GM19351 (cell line): ENCODE data around the gene PRDM16.

Experiments
- ATAC-seq: cut with Tn5 transposase; IDR thresholded peaks from one replicate; pipeline ENCODE4 v1.9.1; 2021; ENCODE audit warnings: mild to moderate bottlenecking, moderate library complexity; ENCODE audit not compliant: unreplicated experiment

PRDM16 gene

DNA sequence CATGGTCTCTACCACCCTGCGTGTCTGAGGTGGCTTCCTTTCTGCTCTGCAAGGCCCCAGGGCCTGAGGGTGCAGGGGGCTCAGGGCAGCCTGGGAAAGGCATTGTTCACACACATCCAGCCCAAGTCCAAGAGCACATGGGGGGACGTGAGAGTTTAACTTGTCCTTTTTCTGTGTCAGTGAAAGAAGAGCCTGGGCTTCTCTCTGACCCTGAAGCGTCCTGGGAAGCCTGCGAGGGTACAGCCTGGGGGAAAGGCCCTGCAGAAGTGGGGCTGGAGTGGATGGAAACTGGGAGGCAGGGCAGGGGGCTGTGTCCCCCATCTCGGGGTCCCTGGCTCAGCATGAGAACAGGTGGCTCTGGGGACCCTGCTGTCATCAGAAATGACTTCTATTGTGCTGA lies 181.6 kb downstream of the PRDM16 start:
- ATAC-seq, result no peak

- ATAC-seq, result no peak
Measured at GRCh38 chr1:3251099-3251806, 182.2 kb downstream of the PRDM16 start.

DNA sequence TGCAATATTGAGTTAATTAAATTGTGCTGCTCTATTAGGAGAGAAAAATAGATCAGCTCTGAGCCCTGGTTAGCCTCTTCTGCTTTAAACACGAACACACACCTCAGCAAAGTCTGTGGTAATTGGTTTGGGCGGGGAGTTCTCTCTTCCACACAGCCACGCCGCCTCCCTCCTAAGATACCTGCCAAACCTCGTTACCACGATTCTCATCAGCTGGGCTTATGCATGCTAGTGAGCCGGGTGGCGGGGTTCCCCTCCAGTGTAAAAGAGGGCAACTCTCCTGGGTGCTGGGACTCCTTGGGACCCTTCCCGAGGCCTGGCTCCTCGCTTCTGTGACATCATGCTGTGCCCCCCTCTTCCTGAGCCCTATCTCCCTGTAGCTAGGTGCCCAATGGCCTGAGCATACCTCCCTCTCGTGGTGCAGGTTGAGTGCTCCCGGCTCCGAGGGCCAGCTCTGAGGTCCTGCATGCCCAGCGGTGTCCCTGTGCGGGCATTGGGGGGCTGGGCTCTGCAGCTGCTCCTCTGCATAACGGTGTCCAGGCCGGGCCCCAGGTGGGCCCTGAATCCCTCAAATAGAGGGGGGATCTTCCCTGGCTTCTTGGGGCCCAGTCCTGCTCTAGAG lies 182.9 kb downstream of the PRDM16 start:
- ATAC-seq, result no peak

DNA sequence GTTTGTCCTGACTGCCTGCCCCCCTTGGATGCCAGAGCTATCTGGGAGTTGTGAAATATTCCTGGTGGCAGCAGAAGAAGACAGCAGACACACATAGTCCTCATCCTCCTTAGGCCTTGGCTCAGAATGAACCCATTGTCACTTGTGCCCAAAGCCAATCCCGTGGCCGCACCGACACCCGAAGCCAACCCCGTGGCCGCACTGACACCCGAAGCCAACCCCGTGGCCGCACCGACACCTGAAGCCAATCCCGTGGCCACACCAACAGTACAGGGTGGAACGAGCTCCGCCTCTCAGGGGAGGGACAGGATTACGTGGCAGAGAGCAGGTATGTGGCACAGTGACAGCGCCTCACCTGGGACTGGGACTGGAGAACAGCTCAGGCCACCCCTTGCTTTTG lies 186.7 kb downstream of the PRDM16 start:
- ATAC-seq, result no peak

- ATAC-seq, result no peak
Measured at GRCh38 chr1:3257788-3258187, 188.8 kb downstream of the PRDM16 start.

- ATAC-seq, result no peak
Measured at GRCh38 chr1:3258386-3259003, 189.5 kb downstream of the PRDM16 start.

GRCh38 chr1:3259020-3259419 lies 190.0 kb downstream of the PRDM16 start:
- no peak for ATAC-seq

- ATAC-seq, result no peak
Measured at GRCh38 chr1:3261007-3261968, 192.3 kb downstream of the PRDM16 start.

DNA sequence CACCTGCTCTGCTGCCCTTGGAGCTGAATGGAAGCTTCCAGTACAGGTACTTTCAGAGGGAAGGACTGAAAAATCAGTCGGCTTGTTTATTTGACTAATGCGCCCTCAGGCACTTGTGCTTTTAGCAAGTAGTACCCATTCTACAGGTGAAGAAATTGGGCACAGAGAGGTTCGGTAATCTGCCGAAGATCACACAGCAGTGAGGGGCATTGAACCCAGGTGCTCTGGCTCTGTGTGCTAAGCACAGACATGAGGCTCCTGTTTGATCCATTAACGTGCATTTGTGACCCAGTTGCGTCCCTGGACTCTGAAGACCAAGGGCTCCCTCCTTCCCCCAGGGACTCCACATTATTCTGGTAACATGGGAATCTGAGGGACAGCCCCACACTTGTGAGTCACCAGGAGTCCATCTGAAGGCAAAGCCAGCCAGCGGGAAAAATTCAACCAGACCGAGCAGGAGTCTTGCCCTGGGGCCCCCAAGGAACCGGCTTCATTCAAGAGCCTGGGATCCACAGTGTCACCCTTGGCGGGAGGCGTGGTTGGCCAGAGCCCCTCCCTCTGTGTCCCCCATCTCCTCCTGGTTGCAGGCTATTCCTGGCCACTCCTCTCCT lies 193.1 kb downstream of the PRDM16 start:
- ATAC-seq, result no peak

DNA sequence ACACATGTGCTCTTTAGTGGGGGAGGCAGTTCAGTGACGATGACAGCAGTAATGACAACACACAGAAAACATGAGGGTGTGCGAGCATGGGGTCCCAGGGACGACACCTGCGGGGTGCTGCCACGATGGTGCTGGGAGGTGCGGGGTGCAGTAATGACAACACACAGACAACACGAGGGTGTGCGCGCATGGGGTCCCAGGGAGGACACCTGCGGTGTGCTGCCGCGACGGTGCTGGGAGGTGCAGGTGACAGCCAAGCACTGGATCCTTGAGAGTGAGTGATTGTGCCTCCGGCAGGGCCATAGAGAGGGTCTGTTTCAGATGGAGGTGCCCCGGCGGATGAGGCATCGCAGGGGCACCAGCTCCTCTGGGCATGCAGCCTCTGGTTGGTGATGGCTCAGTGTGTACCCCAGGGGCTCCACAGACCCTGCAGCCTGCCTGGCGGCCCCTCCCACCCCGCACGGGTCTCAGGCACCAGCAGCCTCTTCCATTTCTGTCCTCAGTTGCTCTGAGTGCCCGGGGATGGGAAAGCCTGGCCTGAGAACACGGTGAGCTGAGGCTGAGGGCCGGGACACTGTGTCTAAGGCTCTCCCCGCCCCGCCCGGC lies 193.8 kb downstream of the PRDM16 start:
- ATAC-seq, result no peak

- no peak for ATAC-seq
Measured at GRCh38 chr1:3263790-3264189, 194.8 kb downstream of the PRDM16 start.

- ATAC-seq, result no peak
Measured at GRCh38 chr1:3264456-3264855, 195.5 kb downstream of the PRDM16 start.

DNA sequence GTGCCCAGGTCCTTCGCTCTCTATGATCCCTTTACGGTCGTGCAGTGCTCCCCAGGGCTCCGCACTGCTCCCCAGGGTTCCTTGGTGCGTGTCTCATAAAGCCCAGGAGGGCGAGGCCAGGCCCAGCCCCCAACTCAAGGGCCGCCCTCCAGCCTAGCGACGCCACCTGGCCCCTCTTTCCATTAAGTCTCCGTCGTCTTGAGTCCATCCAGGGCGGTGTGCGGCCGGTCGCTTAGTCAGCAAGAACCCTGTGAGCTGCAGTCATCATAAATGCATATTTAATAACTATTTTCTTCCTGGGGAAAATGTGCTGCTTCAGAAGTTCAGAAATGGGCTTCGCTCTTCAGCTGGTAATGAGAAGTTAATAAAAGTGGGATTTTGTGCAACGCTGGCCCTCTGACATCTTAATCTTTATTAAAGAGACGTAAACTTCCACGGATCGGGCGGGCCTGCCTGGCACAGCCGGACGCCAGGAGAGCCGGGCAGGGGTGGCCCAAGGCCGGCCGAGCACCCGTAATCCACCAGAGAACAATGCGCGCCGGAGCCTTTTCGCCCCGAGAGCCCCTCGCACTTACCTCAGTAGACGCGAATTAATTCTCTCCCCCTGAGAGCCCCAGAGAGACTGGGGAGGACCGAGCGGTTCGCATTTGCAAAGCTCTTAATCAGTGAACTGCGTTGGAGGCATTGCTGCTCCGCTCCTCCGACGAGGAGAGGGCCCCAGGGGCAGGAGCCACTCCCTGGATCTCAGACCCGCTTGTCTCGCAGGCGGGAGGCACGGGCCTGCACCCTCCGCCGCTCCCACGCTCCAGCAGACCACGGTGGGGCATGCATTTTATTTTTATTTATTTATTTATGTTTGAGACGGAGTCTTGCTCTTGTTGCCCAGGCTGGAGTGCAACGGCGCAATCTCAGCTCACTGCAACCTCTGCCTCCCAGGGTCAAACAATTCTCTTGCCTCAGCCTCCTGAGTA lies 197.1 kb downstream of the PRDM16 start:
- no peak for ATAC-seq

DNA sequence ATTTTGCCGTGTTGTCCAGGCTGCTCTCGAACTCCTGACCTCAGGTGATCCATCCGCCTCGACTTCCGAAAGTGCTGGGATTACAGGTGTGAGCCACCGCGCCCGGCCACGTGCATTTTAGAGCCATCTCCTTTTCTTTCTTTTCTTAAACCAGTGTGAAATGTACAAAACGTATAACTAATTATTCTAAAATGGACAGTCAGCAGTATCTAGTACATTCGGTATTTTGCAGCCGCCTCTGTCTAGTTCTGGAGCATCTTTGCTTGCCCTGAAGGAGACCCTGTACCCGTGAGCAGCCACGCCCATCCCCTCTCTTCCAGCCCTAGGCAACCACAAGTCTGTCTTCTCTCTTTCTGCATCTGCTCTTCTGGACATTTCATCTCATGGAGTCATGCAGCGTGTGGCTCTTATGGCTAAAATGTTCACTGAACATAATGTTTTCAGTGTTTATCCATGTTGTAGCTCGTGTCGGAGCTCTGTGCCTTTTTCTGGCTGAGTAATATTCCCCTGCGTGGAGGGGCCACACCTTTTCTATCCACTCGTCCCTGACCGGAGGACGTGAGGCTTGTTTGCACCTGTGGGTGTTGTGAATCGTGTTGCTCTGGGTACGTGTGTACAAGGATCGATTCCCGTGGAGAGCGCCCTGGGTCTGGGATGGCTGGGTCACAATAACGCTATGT lies 198.0 kb downstream of the PRDM16 start:
- ATAC-seq, result no peak

- ATAC-seq, result no peak
Measured at GRCh38 chr1:3267550-3268270, 198.7 kb downstream of the PRDM16 start.

- no peak for ATAC-seq
Measured at GRCh38 chr1:3268281-3268680, 199.3 kb downstream of the PRDM16 start.

- ATAC-seq, result no peak
Measured at GRCh38 chr1:3270403-3271245, 201.6 kb downstream of the PRDM16 start.
